Uterus (tissue), 4 donors: ENCODE results near the gene ABHD18. TPM values are rescaled to one million over a fixed set of nuclear protein-coding genes. Genes with fewer than 3 reads are reported as not detected.

ENCODE experiments used
- DNase-seq, 2 donors: peaks; one replicate each; pipeline ENCODE4 v3.0.0-alpha.2; 2019 to 2020
- H3K27ac ChIP-seq, 2 donors: fragments of 200-600 bp; sonication (generic); 1 replicate in 1 of 2; 2 replicates in 1 of 2; pipeline ENCODE4 v1.5.1; 2016 to 2018
- H3K27me3 ChIP-seq, 2 donors: fragments of 200-600 bp; sonication (generic); one replicate each; pipeline ENCODE4 v1.5.1; 2018 to 2019; ENCODE audit warnings: control low read depth in 1 of 2
- H3K36me3 ChIP-seq, 2 donors: fragments of 200-600 bp; sonication (generic); one replicate each; pipeline ENCODE4 v1.5.1; 2019; ENCODE audit warnings: control low read depth in 1 of 2
- H3K4me1 ChIP-seq, 2 donors: fragments of 200-600 bp; sonication (generic); one replicate each; pipeline ENCODE4 v1.5.1; 2018 to 2019; ENCODE audit warnings: control low read depth in 1 of 2
- H3K4me3 ChIP-seq, 2 donors: fragments of 200-600 bp; sonication (generic); 1 replicate in 1 of 2; 2 replicates in 1 of 2; pipeline ENCODE4 v1.5.1; 2018 to 2019; ENCODE audit warnings: mild to moderate bottlenecking in 1 of 2
- H3K9me3 ChIP-seq, 2 donors: fragments of 200-600 bp; sonication (generic); one replicate each; pipeline ENCODE4 v1.5.1; 2019; ENCODE audit warnings: control low read depth in 1 of 2
- POLR2A ChIP-seq, 2 donors: fragments of 450-650 bp; IDR thresholded peaks; one replicate each; pipeline ENCODE4 v1.6.1; 2016; ENCODE audit warnings: antibody characterized with exemption in 2 of 2, mild to moderate bottlenecking in 1 of 2, moderate library complexity in 1 of 2
- intact Hi-C: fragments of 100-400 bp; cut with DNase I; formaldehyde crosslinking; loops from one replicate; pipeline ENCODE4 v1.15.1; 2023; ENCODE audit warnings: low total_unique reads
- total RNA-seq, 4 donors: library from RNA; depleted of rRNA in 3 of 4; stranded (reverse); fragments of >200 nt in 3 of 4; gene quantifications; one replicate each; pipeline versions ENCODE4 v1.1.0 to v1.2.4, GENCODE V29; 2014 to 2023
- TF ChIP-seq, protein P1 (sequence below), 4 experiments: fragments of 200-600 bp in 2 of 4; fragments of 450-650 bp in 2 of 4; sonication (generic) in 2 of 4; IDR thresholded peaks; one replicate each; pipeline ENCODE4 v1.5.1; 2016 to 2019; ENCODE audit warnings: antibody characterized with exemption in 4 of 4, mild to moderate bottlenecking in 2 of 4, moderate library complexity in 1 of 4
- donor health status: DM: yes; HTN: yes; CAD: no.

Gene ABHD18
- total RNA-seq, 4 donors from 2014 or later = 4.7 to 16.1 (median 12.5) TPM

DNA sequence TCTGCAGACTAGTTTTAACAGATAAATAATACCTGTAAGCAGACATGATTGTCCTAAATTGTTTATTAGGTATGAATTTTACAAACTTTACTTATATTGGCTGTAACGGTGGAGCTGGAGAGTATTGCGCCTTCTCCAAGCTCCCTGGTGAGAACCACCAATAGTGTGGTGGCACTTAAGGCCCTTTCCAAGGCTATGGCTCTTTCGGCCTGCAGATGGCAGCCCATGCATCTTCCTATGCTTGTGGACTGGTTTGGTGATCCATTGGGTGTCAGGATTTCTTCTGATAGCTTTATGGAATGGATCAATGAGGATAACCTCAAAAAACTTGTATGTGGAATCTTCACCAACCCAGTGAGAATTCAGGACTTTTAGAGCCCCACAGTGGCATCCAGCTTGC is 103.7 kb downstream of the ABHD18 start:
- intact Hi-C loops = loop anchor here (10.0 kb wide), 1 partner anchor 104 kb away; the partner anchor contains the start of genes ABHD18 and MFSD8
- no peaks in the 10 kb centered on the region for H3K27me3 ChIP-seq
- H3K4me1 ChIP-seq = no peaks in the 10 kb centered on the region
- H3K4me3 ChIP-seq = no peak overlapping the region
- no peaks in the 10 kb centered on the region for H3K36me3 ChIP-seq
- H3K27ac ChIP-seq = no peak overlapping the region
- no peak for DNase-seq
- H3K9me3 ChIP-seq = no peaks in the 10 kb centered on the region
- TF ChIP-seq, protein P1, sequence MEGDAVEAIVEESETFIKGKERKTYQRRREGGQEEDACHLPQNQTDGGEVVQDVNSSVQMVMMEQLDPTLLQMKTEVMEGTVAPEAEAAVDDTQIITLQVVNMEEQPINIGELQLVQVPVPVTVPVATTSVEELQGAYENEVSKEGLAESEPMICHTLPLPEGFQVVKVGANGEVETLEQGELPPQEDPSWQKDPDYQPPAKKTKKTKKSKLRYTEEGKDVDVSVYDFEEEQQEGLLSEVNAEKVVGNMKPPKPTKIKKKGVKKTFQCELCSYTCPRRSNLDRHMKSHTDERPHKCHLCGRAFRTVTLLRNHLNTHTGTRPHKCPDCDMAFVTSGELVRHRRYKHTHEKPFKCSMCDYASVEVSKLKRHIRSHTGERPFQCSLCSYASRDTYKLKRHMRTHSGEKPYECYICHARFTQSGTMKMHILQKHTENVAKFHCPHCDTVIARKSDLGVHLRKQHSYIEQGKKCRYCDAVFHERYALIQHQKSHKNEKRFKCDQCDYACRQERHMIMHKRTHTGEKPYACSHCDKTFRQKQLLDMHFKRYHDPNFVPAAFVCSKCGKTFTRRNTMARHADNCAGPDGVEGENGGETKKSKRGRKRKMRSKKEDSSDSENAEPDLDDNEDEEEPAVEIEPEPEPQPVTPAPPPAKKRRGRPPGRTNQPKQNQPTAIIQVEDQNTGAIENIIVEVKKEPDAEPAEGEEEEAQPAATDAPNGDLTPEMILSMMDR (IDR thresholded peaks at IDR 0.05) = no peak
- no peak for TF ChIP-seq POLR2A (IDR thresholded peaks at IDR 0.05)

DNA sequence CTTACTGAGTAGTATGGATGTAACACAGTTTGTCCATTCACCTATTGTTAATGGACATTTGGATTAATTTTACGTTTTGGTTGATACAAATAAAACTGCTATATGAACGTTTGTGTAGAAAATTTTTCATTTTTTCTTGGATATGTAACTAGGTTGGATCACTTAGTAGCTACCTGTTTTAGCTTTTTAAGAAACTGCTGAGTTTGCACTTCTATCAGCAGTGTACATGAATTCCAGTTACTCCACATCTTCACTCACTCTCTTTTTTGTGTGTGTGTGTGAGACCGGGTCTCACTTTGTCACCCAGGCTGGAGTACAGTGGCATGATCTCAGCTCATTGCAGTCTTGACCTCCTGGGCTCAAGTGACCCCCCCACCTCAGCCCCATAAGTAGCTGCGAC is 111.3 kb downstream of the ABHD18 start:
- no peaks in the 10 kb centered on the region for H3K27me3 ChIP-seq
- TF ChIP-seq POLR2A (IDR thresholded peaks at IDR 0.05) = no peak
- TF ChIP-seq, protein P1 (IDR thresholded peaks at IDR 0.05) = no peak
- no peaks in the 10 kb centered on the region for H3K36me3 ChIP-seq
- intact Hi-C loops = no loop called here
- no peaks in the 10 kb centered on the region for H3K9me3 ChIP-seq
- H3K27ac ChIP-seq = no peak overlapping the region
- no peak overlapping the region for H3K4me3 ChIP-seq
- no peaks in the 10 kb centered on the region for H3K4me1 ChIP-seq
- no peak for DNase-seq

Other genes starting within 250 kb of the ABHD18 start
- gene SLC25A31, start 235.0 kb upstream of the ABHD18 start, total RNA-seq = under 1 TPM in 1 of 4 donors, not detected in 3; 0.21 TPM
- gene HSPA4L, start 183.1 kb upstream of the ABHD18 start, total RNA-seq = 1 to 10 TPM in 3 of 4 donors, under 1 TPM in 1; 0.26 to 7.2 (median 2.8) TPM
- gene PLK4, start 84.5 kb upstream of the ABHD18 start, total RNA-seq = 10 to 100 TPM in 1 of 4 donors, 1 to 10 TPM in 1, under 1 TPM in 1, not detected in 1; 0.77 to 17.7 (median 1.0) TPM
- 100 to 1,000 TPM in 1 of 4 donors, 10 to 100 TPM in 3; 36.4 to 121 (median 61.0) TPM for gene MFSD8, start 233 bp upstream of the ABHD18 start, total RNA-seq
- gene LARP1B, start 95.9 kb downstream of the ABHD18 start, total RNA-seq = 10 to 100 TPM; 11.2 to 41.5 (median 36.1) TPM